Hematopoietic multipotent progenitor cell treated with erythropoietin and hydrocortisone succinate and interleukin-3 and kit ligand, for 4 days (in vitro differentiated cells): Measurements from ENCODE around the gene DARS2.
"Not testable (repeated sequence)": the region's sequence is repeated elsewhere in the genome, so short reads cannot be mapped to it uniquely, and the experiment has no call there.

Source experiments
- DNase-seq: peaks from one replicate; pipeline ENCODE4 v3.0.0-alpha.2; 2015

The DARS2 gene

GRCh38 chr1:173862146-173862768 lies 37.8 kb downstream of the DARS2 start:
- DNase-seq, result peak; percentile 55

GRCh38 chr1:173862769-173863223 lies 38.3 kb downstream of the DARS2 start:
- DNase-seq, result peak; percentile 40

GRCh38 chr1:173863224-173864161 lies 39.0 kb downstream of the DARS2 start:
- DNase-seq, result peak; percentile 23

GRCh38 chr1:173864179-173864867 lies 39.9 kb downstream of the DARS2 start:
- DNase-seq, result peak; percentile 11

- DNase-seq, result peak; percentile 24
Measured at GRCh38 chr1:173865468-173866164, 41.1 kb downstream of the DARS2 start.

GRCh38 chr1:173866413-173867115 lies 42.1 kb downstream of the DARS2 start:
- peak; percentile 35 for DNase-seq

- no peak for DNase-seq
Measured at GRCh38 chr1:173867141-173867752, 42.8 kb downstream of the DARS2 start.

- peak; percentile 100 for DNase-seq
Measured at GRCh38 chr1:173867753-173868265, 43.3 kb downstream of the DARS2 start, which contains the start of gene GAS5. TSS of gene GAS5 (minus strand) at chr1:173867989.

- peak; percentile 93 for DNase-seq
Measured at GRCh38 chr1:173868266-173869020, 44.0 kb downstream of the DARS2 start, which contains the start of gene ZBTB37. TSS of gene ZBTB37 (plus strand) at chr1:173868380. CDS start at chr1:173870226, 1,846 bp downstream.

GRCh38 chr1:173869021-173869359 lies 44.5 kb downstream of the DARS2 start:
- no peak for DNase-seq

GRCh38 chr1:173870252-173871075 lies 46.0 kb downstream of the DARS2 start:
- peak; percentile 89 for DNase-seq

GRCh38 chr1:173871091-173871490 lies 46.6 kb downstream of the DARS2 start:
- peak; percentile 20 for DNase-seq

- peak; percentile 15 for DNase-seq
Measured at GRCh38 chr1:173871500-173871899, 47.0 kb downstream of the DARS2 start.

- no peak for DNase-seq
Measured at GRCh38 chr1:173876732-173877131, 52.3 kb downstream of the DARS2 start.

- DNase-seq, result no peak
Measured at GRCh38 chr1:173878251-173878650, 53.8 kb downstream of the DARS2 start.

GRCh38 chr1:173881117-173881516 lies 56.6 kb downstream of the DARS2 start:
- not testable (repeated sequence) for DNase-seq

- DNase-seq, result no peak
Measured at GRCh38 chr1:173884701-173885100, 60.2 kb downstream of the DARS2 start.

- peak; percentile 8 for DNase-seq
Measured at GRCh38 chr1:173886746-173887611, 62.5 kb downstream of the DARS2 start.
